HepG2 (cell line): ENCODE results near the gene CASZ1. TPM values are rescaled to one million over a fixed set of nuclear protein-coding genes. Genes with fewer than 3 reads are reported as not detected.

Source experiments
- ATAC-seq: fragments of 200-7000 bp; cut with Tn5 transposase; 3 replicates; pipeline ENCODE4 v1.9.1; 2020; ENCODE audit warnings: mild to moderate bottlenecking, moderate library complexity
- BruUV-seq: library from RNA; stranded (reverse); fragments of 400-500 nt; replicated peaks from 2 replicates; lab custom pipeline; 2021; lab: Mats Ljungman, UMichigan
- CTCF ChIA-PET: fragments of 300-600 bp; formaldehyde crosslinking; extraction: SDS; loops from one replicate; lab custom pipeline; 2021; ENCODE audit warnings: low total read pairs, inconsistent platforms, low intra/inter-chr PET ratio; lab: Yijun Ruan, JAX
- POLR2A ChIA-PET: fragments of 350-600 bp; sonication (Branson Sonifier 250); formaldehyde crosslinking; loops from one replicate; lab custom pipeline; 2020; ENCODE audit warnings: antibody characterized with exemption, inconsistent platforms; lab: Yijun Ruan, JAX
- DNase-seq: peaks from one replicate; pipeline ENCODE4 v3.0.0-alpha.2; 2015; ENCODE audit warnings: low spot score
- FAIRE-seq: peaks from 3 replicates; lab custom pipeline; 2011; peaks lifted over from hg19 to GRCh38; lab: Jason Lieb, UNC
- H2AFZ ChIP-seq: one replicate; pipeline ENCODE4 v1.6.1; 2011; ENCODE audit warnings: low read length, inconsistent platforms
- H3K27ac ChIP-seq: fragments of 300-600 bp; 3 replicates; pipeline ENCODE4 v1.8.0; 2011; ENCODE audit warnings: mixed run types, mild to moderate bottlenecking, mixed read lengths, low read length, inconsistent platforms; ENCODE audit not compliant: insufficient read depth; ENCODE audit errors: extremely low read length
- H3K27me3 ChIP-seq, 2 experiments: fragments of 200-600 bp in 1 of 2; 2 replicates in 1 of 2; 3 replicates in 1 of 2; pipeline versions ENCODE4 v1.6.0 to v1.8.0; 2011; ENCODE audit warnings: low read length in 2 of 2, mild to moderate bottlenecking in 2 of 2, moderate library complexity in 2 of 2, inconsistent platforms in 1 of 2; ENCODE audit not compliant: insufficient read depth in 2 of 2, control insufficient read depth in 1 of 2
- H3K36me3 ChIP-seq, 2 experiments: fragments of 200-600 bp in 1 of 2; replicated peaks in 1 of 2; 2 replicates in 1 of 2; 3 replicates in 1 of 2; pipeline versions ENCODE4 v1.5.1 to v1.8.0; 2011; ENCODE audit warnings: low read length in 2 of 2, inconsistent platforms in 1 of 2; ENCODE audit not compliant: insufficient read depth in 2 of 2, control insufficient read depth in 1 of 2
- H3K4me1 ChIP-seq: 2 replicates; pipeline ENCODE4 v1.5.1; 2012; ENCODE audit warnings: low read length, inconsistent platforms; ENCODE audit not compliant: insufficient read depth
- H3K4me2 ChIP-seq: 2 replicates; pipeline ENCODE4 v1.6.0; 2011; ENCODE audit warnings: low read depth, low read length, inconsistent platforms
- H3K4me3 ChIP-seq, 3 experiments: fragments of 200-600 bp in 1 of 3; sonication (generic), shearing (Covaris generic) in 1 of 3; replicated peaks in 1 of 3; 2 replicates each; pipeline ENCODE4 v1.5.1; 2011 to 2016; ENCODE audit warnings: low read length in 3 of 3, inconsistent platforms in 2 of 3, low read depth in 2 of 3, mild to moderate bottlenecking in 2 of 3, control low read depth in 1 of 3, mixed read lengths in 1 of 3; ENCODE audit not compliant: insufficient read depth in 1 of 3
- H3K79me2 ChIP-seq: one replicate; pipeline ENCODE4 v1.6.1; 2011; ENCODE audit warnings: low read length, inconsistent platforms; ENCODE audit not compliant: insufficient read depth
- H3K9ac ChIP-seq: 2 replicates; pipeline ENCODE4 v1.6.0; 2011; ENCODE audit warnings: mild to moderate bottlenecking, low read depth, low read length, inconsistent platforms; ENCODE audit not compliant: insufficient read depth
- H3K9me3 ChIP-seq: 2 replicates; pipeline ENCODE4 v1.5.1; 2012; ENCODE audit warnings: mild to moderate bottlenecking, low read length
- H4K20me1 ChIP-seq: 2 replicates; pipeline ENCODE4 v1.6.0; 2011; ENCODE audit warnings: inconsistent platforms, mild to moderate bottlenecking, low read length, moderate library complexity; ENCODE audit not compliant: insufficient read depth
- CBX2 ChIP-seq, 2 experiments: fragments of 200-600 bp in 1 of 2; sonication (generic); formaldehyde crosslinking in 1 of 2; IDR thresholded peaks; 2 replicates each; pipeline versions ENCODE4 v1.7.0 to v1.8.1; 2018 to 2022; ENCODE audit warnings: low read depth in 2 of 2, low read length in 1 of 2, mild to moderate bottlenecking in 1 of 2, missing genetic modification reagents in 1 of 2
- NFE2 ChIP-seq: sonication (generic); formaldehyde crosslinking; IDR thresholded peaks from 2 replicates; pipeline ENCODE4 v1.4.0; 2020; ENCODE audit warnings: missing genetic modification reagents
- THYN1 ChIP-seq: sonication (generic); formaldehyde crosslinking; IDR thresholded peaks from 2 replicates; pipeline ENCODE4 v1.8.1; 2023; ENCODE audit warnings: low read depth, mild to moderate bottlenecking, moderate library complexity, missing genetic modification reagents, borderline replicate concordance
- ZNF329 ChIP-seq: sonication (generic); formaldehyde crosslinking; IDR thresholded peaks from 2 replicates; pipeline ENCODE4 v1.9.0; 2021; ENCODE audit warnings: low read depth, mild to moderate bottlenecking, missing genetic modification reagents
- ZNF577 ChIP-seq: sonication (generic); formaldehyde crosslinking; IDR thresholded peaks from 2 replicates; pipeline ENCODE4 v1.4.0; 2020; ENCODE audit warnings: mild to moderate bottlenecking, low read depth, missing genetic modification reagents, borderline replicate concordance
- WGBS: methylation state at CpG from one replicate; pipeline ENCODE4 v1.1.6; 2017; ENCODE audit warnings: low lambda C conversion rate; 5-methylcytosine and 5-hydroxymethylcytosine counted together
- in situ Hi-C: cut with HindIII; loops from 2 replicates; pipeline ENCODE4 v1.10.0; 2017; ENCODE audit warnings: low pct_unique_long_range_greater_than_20kb; ENCODE audit not compliant: extremely low pct_ligation_motif_present
- intact Hi-C: fragments of 100-400 bp; cut with micrococcal nuclease; formaldehyde crosslinking; loops from one replicate; pipeline ENCODE4 v1.10.0; 2022; ENCODE audit not compliant: unreplicated experiment
- polyA plus RNA-seq, 8 experiments: library from polyadenylated mRNA; depleted of rRNA in 3 of 8; stranded (reverse) in 7 of 8; unstranded in 1 of 8; fragments of >200 nt; fragmentation: Illumina TruSeq in 4 of 8; extraction: Trizol in 4 of 8; gene quantifications; 2 replicates each; pipeline versions ENCODE4 v1.2.1 to v1.2.3, GENCODE V29; 2011 to 2016; ENCODE audit warnings: low read depth in 4 of 8, missing spikeins in 1 of 8, mixed read lengths in 1 of 8; ENCODE audit not compliant: insufficient read depth in 1 of 8
- total RNA-seq, 5 experiments: library from RNA; depleted of rRNA; stranded (reverse); fragments of >200 nt; fragmentation: Illumina TruSeq; extraction: Trizol; gene quantifications; 2 replicates each; pipeline ENCODE4 v1.2.3, GENCODE V29; 2016; ENCODE audit warnings: low read depth in 1 of 5
- TF ChIP-seq, protein P1 (sequence below): sonication (generic); formaldehyde crosslinking; IDR thresholded peaks from 2 replicates; pipeline ENCODE4 v1.4.0; 2020; ENCODE audit warnings: mild to moderate bottlenecking, missing genetic modification reagents, borderline replicate concordance

CASZ1 gene
- total and polyA plus RNA-seq, 2 of the 13 experiments (the other 11 are each of a cell fraction or from before 2014, with no cell fraction given), result 1.9 to 3.7 TPM

DNA sequence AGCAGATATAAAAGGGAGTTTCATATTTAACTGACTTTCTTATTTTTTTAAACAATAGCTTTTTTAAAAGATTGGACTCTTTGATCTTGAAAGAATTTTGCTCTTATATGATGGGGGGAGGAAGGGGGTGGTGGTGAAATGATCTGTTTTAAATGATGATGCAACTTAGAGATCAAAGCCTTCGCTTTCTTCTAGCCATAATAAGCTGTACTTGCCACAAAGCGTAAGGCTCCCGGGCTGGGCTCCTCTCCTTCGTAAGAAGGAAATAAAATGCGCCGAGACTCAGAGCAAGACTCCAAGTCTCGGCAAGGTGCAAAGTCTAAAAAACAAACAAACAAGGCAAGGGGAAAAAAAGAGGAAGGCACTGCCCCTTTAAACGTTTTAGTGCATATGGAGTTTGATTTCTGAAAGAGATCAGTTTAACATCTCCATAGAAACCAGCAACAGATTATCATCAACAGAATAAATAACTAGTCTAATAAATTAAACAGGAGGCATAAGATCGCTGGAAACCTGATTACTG, 3.3 kb downstream of the CASZ1 start:
- DNase-seq (no peak), ATAC-seq (no peak)
- POLR2A ChIA-PET, result no interaction called here
- TF ChIP-seq, protein P1, sequence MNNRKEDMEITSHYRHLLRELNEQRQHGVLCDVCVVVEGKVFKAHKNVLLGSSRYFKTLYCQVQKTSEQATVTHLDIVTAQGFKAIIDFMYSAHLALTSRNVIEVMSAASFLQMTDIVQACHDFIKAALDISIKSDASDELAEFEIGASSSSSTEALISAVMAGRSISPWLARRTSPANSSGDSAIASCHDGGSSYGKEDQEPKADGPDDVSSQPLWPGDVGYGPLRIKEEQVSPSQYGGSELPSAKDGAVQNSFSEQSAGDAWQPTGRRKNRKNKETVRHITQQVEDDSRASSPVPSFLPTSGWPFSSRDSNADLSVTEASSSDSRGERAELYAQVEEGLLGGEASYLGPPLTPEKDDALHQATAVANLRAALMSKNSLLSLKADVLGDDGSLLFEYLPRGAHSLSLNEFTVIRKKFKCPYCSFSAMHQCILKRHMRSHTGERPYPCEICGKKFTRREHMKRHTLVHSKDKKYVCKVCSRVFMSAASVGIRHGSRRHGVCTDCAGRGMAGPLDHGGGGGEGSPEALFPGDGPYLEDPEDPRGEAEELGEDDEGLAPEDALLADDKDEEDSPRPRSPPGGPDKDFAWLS (CRISPR knock-in tag), result no peak
- TF ChIP-seq CBX2 (IDR thresholded peaks at IDR 0.05; ENCODE audit: low read depth, low read length) (0 out of 2 replicates have a peak, but pooled peaks have one; percentile 71), CBX2 (CRISPR knock-in tag; IDR thresholded peaks at IDR 0.05; ENCODE audit: low read depth) (no peak)
- TF ChIP-seq, all 625 proteins: peak for 1
- H3K27me3 ChIP-seq, result peaks cover 5 to 58% of the 10 kb centered on the region in 2 experiments; a peak in 4 of 5 replicates
- H4K20me1 ChIP-seq, result no peaks in the 10 kb centered on the region
- no TSS peak for BruUV-seq
- no peaks in the 10 kb centered on the region for H3K9me3 ChIP-seq
- intact Hi-C loops (no loop called here), in situ Hi-C loops (no loop called here)
- CTCF ChIA-PET, result no interaction called here
- 3% methylated on average over 9 of the region's 9 CpGs for WGBS
- H2AFZ ChIP-seq, result no peak overlapping the region
- no peaks in the 10 kb centered on the region for H3K79me2 ChIP-seq
- no peaks in the 10 kb centered on the region for H3K36me3 ChIP-seq
- H3K27ac ChIP-seq, result no peak overlapping the region
- peaks cover 21% of the 10 kb centered on the region for H3K4me1 ChIP-seq
- H3K4me3 ChIP-seq, result no peak overlapping the region
- no peak for FAIRE-seq
- H3K4me2 ChIP-seq, result 0 out of 2 replicates have a peak overlapping the region, but pooled peaks have one; percentile 57
- H3K9ac ChIP-seq, result no peak overlapping the region

DNA sequence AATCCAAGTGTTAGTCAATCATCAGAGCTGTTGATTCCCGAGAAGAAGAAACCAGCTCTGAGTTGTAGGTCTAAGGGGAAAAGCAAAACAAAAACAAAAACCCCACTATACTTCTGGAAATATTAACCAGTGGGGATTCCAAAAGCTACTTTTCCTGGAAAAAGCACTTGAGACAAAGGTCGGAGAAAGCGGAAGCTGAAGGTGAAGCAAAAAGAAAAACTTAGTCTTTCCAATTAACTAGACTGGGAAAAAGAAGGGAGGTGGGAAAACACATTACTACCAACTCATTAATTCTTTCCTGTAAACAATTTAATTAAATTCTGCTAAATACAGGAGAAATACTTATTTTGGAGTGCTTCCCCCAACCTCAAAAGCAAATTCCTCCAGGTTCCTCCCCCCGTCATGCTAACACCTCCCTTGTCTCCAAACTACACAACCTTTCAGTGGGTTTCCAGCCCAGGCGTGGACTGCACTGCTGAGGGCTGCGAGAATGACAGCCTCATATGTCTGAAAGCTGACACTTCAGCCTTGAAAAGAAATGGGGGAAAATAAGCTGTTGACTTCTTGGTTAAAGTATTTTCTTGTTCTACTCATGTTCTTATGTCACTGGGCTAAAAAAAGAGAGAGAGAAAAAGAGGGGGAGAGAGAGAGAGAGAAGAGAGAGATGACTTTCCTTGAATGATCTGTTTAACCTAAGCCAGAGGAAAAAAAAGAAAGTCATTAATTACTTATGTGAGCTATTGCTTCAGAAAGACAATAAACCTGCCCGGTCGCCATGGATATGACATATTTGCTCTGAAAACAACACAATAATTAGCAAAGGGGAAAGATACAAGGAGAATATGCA, 5.1 kb downstream of the CASZ1 start:
- DNase-seq, result no peak

More for the DNA sequence above, 5.1 kb downstream of the CASZ1 start:
- no peak overlapping the region for H3K9ac ChIP-seq
- 26% methylated on average over 8 of the region's 8 CpGs for WGBS
- H3K79me2 ChIP-seq, result no peaks in the 10 kb centered on the region
- in situ Hi-C loops (no loop called here), intact Hi-C loops (no loop called here)
- CTCF ChIA-PET, result no interaction called here
- ATAC-seq, result no peak
- no peak overlapping the region for H3K4me2 ChIP-seq
- TF ChIP-seq NFE2 (CRISPR knock-in tag) (no peak), THYN1 (no peak), ZNF329 (CRISPR knock-in tag) (no peak), ZNF577 (no peak)
- H3K36me3 ChIP-seq, result no peaks in the 10 kb centered on the region
- peaks cover 11 to 68% of the 10 kb centered on the region in 2 experiments; a peak in 4 of 5 replicates for H3K27me3 ChIP-seq
- POLR2A ChIA-PET, result no interaction called here
- no peak for FAIRE-seq
- H3K27ac ChIP-seq, result no peak overlapping the region
- BruUV-seq, result no TSS peak
- no peak overlapping the region for H2AFZ ChIP-seq
- peaks cover 21% of the 10 kb centered on the region for H3K4me1 ChIP-seq
- no peak overlapping the region for H3K4me3 ChIP-seq
- no peaks in the 10 kb centered on the region for H3K9me3 ChIP-seq
- H4K20me1 ChIP-seq, result no peaks in the 10 kb centered on the region
